ENCODE results near the gene DLGAP3. TPM values are rescaled to one million over a fixed set of nuclear protein-coding genes. Genes with fewer than 3 reads are reported as not detected.

DLGAP3 gene
- total RNA-seq, 4 donors from 2014 or later: 0.53 to 0.83 TPM; not detected in 2

- Histone ChIP-seq H3K4me1 (peaks cover 0 to under 1% (median 0%) of the 10 kb centered on the region in 4 donors), H3K27ac (no peak overlapping the region), H3K36me3 (no peaks in the 10 kb centered on the region), H3K9me3 (no peaks in the 10 kb centered on the region), H3K27me3 (no peaks in the 10 kb centered on the region), H3K4me3 (no peak overlapping the region)
- no peak for DNase-seq
- TF ChIP-seq POLR2A (IDR thresholded peaks at IDR 0.05) (no peak), CTCF (IDR thresholded peaks at IDR 0.05) (no peak)
Measured at GRCh38 chr1:34872133-34872503, 57.3 kb downstream of the DLGAP3 start.

GRCh38 chr1:34871443-34872132 is 57.9 kb downstream of the DLGAP3 start:
- Histone ChIP-seq H3K9me3 (no peaks in the 10 kb centered on the region), H3K27ac (no peak overlapping the region), H3K4me1 (peaks cover 0 to 5% (median 2%) of the 10 kb centered on the region in 4 donors), H3K36me3 (no peaks in the 10 kb centered on the region), H3K27me3 (no peaks in the 10 kb centered on the region), H3K4me3 (no peak overlapping the region)
- TF ChIP-seq POLR2A (IDR thresholded peaks at IDR 0.05) (no peak), CTCF (IDR thresholded peaks at IDR 0.05) (no peak)
- no peak for DNase-seq

GRCh38 chr1:34870395-34870794 is 59.1 kb downstream of the DLGAP3 start:
- Histone ChIP-seq H3K36me3 (no peaks in the 10 kb centered on the region), H3K4me3 (no peak overlapping the region), H3K9me3 (no peaks in the 10 kb centered on the region), H3K27me3 (no peaks in the 10 kb centered on the region), H3K4me1 (peaks cover 0 to 14% (median 6%) of the 10 kb centered on the region in 4 donors), H3K27ac (no peak overlapping the region)
- TF ChIP-seq CTCF (IDR thresholded peaks at IDR 0.05): no peak
- no peak for TF ChIP-seq POLR2A (IDR thresholded peaks at IDR 0.05)
- DNase-seq: no peak

- Histone ChIP-seq H3K27ac (no peak overlapping the region), H3K4me1 (peaks cover 0 to 15% (median 7%) of the 10 kb centered on the region in 4 donors), H3K27me3 (no peaks in the 10 kb centered on the region), H3K4me3 (no peak overlapping the region), H3K36me3 (no peaks in the 10 kb centered on the region), H3K9me3 (no peaks in the 10 kb centered on the region)
- TF ChIP-seq CTCF (IDR thresholded peaks at IDR 0.05): no peak
- TF ChIP-seq POLR2A (IDR thresholded peaks at IDR 0.05): no peak
- DNase-seq: no peak
Measured at GRCh38 chr1:34869760-34870159, 59.7 kb downstream of the DLGAP3 start.

- Histone ChIP-seq H3K4me3 (no peak overlapping the region), H3K4me1 (peaks cover 0 to 15% (median 7%) of the 10 kb centered on the region in 4 donors), H3K27me3 (no peaks in the 10 kb centered on the region), H3K9me3 (no peaks in the 10 kb centered on the region), H3K27ac (no peak overlapping the region), H3K36me3 (no peaks in the 10 kb centered on the region)
- TF ChIP-seq CTCF (IDR thresholded peaks at IDR 0.05): no peak
- DNase-seq: no peak
Measured at GRCh38 chr1:34868230-34869049, 61.0 kb downstream of the DLGAP3 start.
